ENCODE measurements around the gene NXPH1. TPM values are rescaled to one million over a fixed set of nuclear protein-coding genes. Genes with fewer than 3 reads are reported as not detected.

NXPH1 gene
- total and polyA plus RNA-seq, 10 donors = not detected

DNA sequence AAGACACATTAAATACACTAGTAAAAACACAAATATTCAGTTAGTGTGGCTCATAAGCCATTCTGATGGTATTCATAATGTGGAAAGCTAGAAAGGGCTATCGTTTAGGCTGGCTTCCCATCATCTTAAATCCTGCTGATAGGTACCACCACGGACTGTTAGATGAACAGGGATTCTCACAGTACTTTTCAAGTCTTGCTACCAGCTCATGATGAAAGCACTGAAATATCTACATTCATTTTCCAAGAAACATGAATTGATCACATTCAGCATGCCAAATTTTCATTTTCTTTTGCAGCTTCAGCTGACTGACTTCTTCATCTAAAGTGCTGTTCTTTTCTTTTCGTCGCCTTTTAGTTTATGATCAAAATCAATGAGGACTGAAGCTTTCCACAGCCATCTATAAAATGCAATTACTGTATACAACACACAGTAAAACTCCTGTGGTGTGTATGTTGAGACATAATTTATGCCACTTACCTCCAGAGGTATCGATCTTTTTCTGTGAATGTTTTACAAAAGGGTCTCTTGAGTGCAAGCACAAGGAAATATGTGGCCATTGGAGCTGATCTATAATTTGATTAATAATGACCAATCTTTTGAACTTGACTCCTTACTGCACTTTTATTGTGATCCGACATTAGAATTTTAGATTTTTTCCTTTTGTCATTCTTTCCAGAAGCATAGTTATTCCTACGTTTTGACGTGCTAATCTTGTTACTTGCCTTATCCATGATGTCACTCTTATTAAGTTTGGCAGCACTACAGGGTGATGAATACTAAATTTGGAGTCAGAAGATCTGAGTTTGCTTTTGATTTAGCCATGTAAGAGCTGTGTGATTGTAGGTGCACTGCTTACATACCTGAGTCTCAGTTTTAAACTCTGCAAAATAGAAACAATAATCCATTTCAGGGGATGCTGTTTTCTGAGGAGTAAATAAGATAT, 58.4 kb downstream of the NXPH1 start:
- intact Hi-C loops (cut with DNase I; ENCODE audit: low total_unique reads) = no loop called here
- no peak overlapping the region for H3K4me3 ChIP-seq
- H3K27me3 ChIP-seq (replicated peaks in 1 of 7) = no peaks in the 10 kb centered on the region
- 86 to 90% (median 89%) methylated on average over 8 of the region's 8 CpGs for WGBS, 5 donors
- DNase-seq = no peak
- H3K9me3 ChIP-seq = peaks cover 0 to 4% (median 0%) of the 10 kb centered on the region in 8 donors
- H3K4me1 ChIP-seq = no peaks in the 10 kb centered on the region
- H3K36me3 ChIP-seq = no peaks in the 10 kb centered on the region
- H3K27ac ChIP-seq = no peak overlapping the region
- TF ChIP-seq, protein P1, sequence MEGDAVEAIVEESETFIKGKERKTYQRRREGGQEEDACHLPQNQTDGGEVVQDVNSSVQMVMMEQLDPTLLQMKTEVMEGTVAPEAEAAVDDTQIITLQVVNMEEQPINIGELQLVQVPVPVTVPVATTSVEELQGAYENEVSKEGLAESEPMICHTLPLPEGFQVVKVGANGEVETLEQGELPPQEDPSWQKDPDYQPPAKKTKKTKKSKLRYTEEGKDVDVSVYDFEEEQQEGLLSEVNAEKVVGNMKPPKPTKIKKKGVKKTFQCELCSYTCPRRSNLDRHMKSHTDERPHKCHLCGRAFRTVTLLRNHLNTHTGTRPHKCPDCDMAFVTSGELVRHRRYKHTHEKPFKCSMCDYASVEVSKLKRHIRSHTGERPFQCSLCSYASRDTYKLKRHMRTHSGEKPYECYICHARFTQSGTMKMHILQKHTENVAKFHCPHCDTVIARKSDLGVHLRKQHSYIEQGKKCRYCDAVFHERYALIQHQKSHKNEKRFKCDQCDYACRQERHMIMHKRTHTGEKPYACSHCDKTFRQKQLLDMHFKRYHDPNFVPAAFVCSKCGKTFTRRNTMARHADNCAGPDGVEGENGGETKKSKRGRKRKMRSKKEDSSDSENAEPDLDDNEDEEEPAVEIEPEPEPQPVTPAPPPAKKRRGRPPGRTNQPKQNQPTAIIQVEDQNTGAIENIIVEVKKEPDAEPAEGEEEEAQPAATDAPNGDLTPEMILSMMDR (IDR thresholded peaks at IDR 0.05 in 8 of 11, conservative IDR thresholded peaks at IDR 0.05 in 3 of 11) = no peak
- TF ChIP-seq POLR2AphosphoS5 (IDR thresholded peaks at IDR 0.05) (no peak), POLR2A (IDR thresholded peaks at IDR 0.05) (no peak)

DNA sequence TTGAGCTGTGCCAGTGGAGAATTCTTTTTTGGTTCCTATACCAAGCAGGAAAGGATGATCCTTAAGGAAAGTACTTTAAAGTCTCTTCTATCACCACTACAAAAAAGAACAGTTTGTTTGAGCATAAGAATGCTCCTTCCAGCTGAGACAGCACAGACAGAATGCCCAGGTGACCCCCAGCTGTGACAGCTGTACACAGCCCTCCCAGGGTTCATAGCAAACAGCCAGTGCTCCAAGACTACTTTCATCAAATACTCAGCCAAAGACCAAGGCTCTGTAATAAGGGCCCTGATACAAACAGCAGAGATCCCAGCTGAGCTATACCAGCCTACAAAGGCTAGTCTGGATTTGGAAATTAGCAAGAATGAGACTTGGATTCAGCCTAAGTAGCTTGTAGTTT, 65.7 kb downstream of the NXPH1 start:
- Histone ChIP-seq H3K9me3 (peaks cover 0 to 10% (median 0%) of the 10 kb centered on the region in 8 donors), H3K4me1 (no peaks in the 10 kb centered on the region), H3K36me3 (no peaks in the 10 kb centered on the region), H3K27ac (no peak overlapping the region), H3K27me3 (replicated peaks in 1 of 7) (no peaks in the 10 kb centered on the region), H3K4me3 (no peak overlapping the region)
- intact Hi-C loops (cut with DNase I; ENCODE audit: low total_unique reads) = no loop called here
- TF ChIP-seq POLR2A (IDR thresholded peaks at IDR 0.05) (no peak), POLR2AphosphoS5 (IDR thresholded peaks at IDR 0.05) (no peak)
- TF ChIP-seq, protein P1 (IDR thresholded peaks at IDR 0.05 in 8 of 11, conservative IDR thresholded peaks at IDR 0.05 in 3 of 11) = no peak
- DNase-seq = no peak

DNA sequence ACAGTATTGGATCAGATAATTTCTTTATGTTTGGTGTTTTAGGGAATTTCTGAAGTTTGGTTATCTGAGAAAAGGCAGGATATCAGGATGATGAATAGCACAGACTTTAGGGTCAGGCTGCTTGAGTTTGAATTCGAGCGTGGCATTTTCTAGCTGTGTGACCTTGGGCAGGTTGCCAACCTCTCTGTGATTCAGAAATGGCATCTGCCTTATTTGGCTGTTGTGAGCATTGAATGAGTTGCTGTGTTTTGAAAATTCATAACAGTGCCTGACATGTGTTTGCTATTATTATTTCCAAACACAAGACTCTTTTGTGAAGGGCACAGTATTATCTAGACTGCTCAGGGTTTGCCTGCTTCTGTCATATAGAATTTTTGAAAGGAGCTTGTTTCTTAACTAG, 66.9 kb downstream of the NXPH1 start:
- intact Hi-C loops (cut with DNase I; ENCODE audit: low total_unique reads) = no loop called here
- DNase-seq = no peak
- WGBS, 5 donors = 60 to 80% (median 71%) methylated on average over 2 of the region's 2 CpGs
- no peaks in the 10 kb centered on the region for H3K27me3 ChIP-seq (replicated peaks in 1 of 7)
- no peak overlapping the region for H3K4me3 ChIP-seq
- no peaks in the 10 kb centered on the region for H3K36me3 ChIP-seq
- peaks cover 0 to 9% (median 0%) of the 10 kb centered on the region in 8 donors for H3K9me3 ChIP-seq
- no peak overlapping the region for H3K27ac ChIP-seq
- H3K4me1 ChIP-seq = no peaks in the 10 kb centered on the region
- TF ChIP-seq POLR2A (IDR thresholded peaks at IDR 0.05) (no peak), POLR2AphosphoS5 (IDR thresholded peaks at IDR 0.05) (no peak)
- TF ChIP-seq, protein P1 (IDR thresholded peaks at IDR 0.05 in 8 of 11, conservative IDR thresholded peaks at IDR 0.05 in 3 of 11) = no peak

DNA sequence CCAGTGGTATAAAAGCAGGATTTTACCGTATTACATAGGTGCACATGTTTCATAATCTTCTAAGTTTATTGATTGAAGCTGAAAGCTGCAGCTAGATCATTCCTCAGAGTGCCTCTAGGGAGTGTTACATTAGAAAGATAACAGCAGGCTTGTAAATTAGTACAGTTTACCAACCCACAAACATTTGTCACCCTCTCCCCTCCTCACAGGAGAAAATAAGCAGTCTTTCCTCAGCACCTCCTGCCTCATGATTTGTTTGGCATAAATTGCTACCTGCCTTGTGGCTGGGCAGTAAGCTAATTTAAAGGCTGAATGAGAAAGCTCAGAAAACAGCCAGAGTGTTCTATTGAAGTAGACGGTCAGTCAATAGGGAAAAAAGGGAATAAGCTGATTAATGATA, 74.2 kb downstream of the NXPH1 start:
- no peak overlapping the region for H3K4me3 ChIP-seq
- TF ChIP-seq, protein P1 (IDR thresholded peaks at IDR 0.05 in 8 of 11, conservative IDR thresholded peaks at IDR 0.05 in 3 of 11) = no peak
- TF ChIP-seq POLR2A (IDR thresholded peaks at IDR 0.05) (no peak), POLR2AphosphoS5 (IDR thresholded peaks at IDR 0.05) (no peak)
- no peaks in the 10 kb centered on the region for H3K36me3 ChIP-seq
- intact Hi-C loops (cut with DNase I; ENCODE audit: low total_unique reads) = no loop called here
- H3K27me3 ChIP-seq (replicated peaks in 1 of 7) = no peaks in the 10 kb centered on the region
- H3K4me1 ChIP-seq = no peaks in the 10 kb centered on the region
- H3K9me3 ChIP-seq = peaks cover 0 to 6% (median 0%) of the 10 kb centered on the region in 8 donors
- WGBS, 5 donors = 69 to 79% (median 72%) methylated on average over 2 of the region's 2 CpGs
- no peak for DNase-seq
- H3K27ac ChIP-seq = no peak overlapping the region

Data from spleen (tissue), 11 donors.